SK-N-SH (cell line): Measurements from ENCODE around the gene OR5K1. TPM values are rescaled to one million over a fixed set of nuclear protein-coding genes. Genes with fewer than 3 reads are reported as not detected.

Experiments used
- CTCF ChIA-PET: fragments of 300-600, 350-600 bp; formaldehyde crosslinking; extraction: SDS; loops from one replicate; lab custom pipeline; 2021; lab: Yijun Ruan, JAX
- POLR2A ChIA-PET: fragments of 350-600 bp; sonication (Branson Sonifier 250); formaldehyde crosslinking; extraction: SDS; loops from one replicate; lab custom pipeline; 2020; ENCODE audit warnings: antibody characterized with exemption, inconsistent platforms; lab: Yijun Ruan, JAX
- DNase-seq: peaks from one replicate; pipeline ENCODE4 v3.0.0; 2012
- H2AFZ ChIP-seq: fragments of 200-600 bp; sonication (generic); 2 replicates; pipeline ENCODE4 v1.8.1; 2016; ENCODE audit warnings: antibody characterized with exemption, mild to moderate bottlenecking, low read depth
- H3F3A ChIP-seq: fragments of 200-600 bp; sonication (generic); replicated peaks from 2 replicates; pipeline ENCODE3; 2016; ENCODE audit warnings: antibody characterized with exemption, mild to moderate bottlenecking; ENCODE audit not compliant: insufficient read depth
- H3K27ac ChIP-seq, 2 experiments: fragments of 200-500 bp in 1 of 2; fragments of 200-600 bp in 1 of 2; sonication (Bioruptor generic) in 1 of 2; sonication (generic), shearing (Covaris generic) in 1 of 2; 2 replicates each; pipeline versions ENCODE4 v1.5.1 to v1.6.1; 2014 to 2016; ENCODE audit warnings: low read depth in 2 of 2, inconsistent platforms in 1 of 2, low read length in 1 of 2, mild to moderate bottlenecking in 1 of 2, mixed read lengths in 1 of 2
- H3K27me3 ChIP-seq: fragments of 200-600 bp; sonication (generic), shearing (Covaris generic); 2 replicates; pipeline ENCODE4 v1.6.1; 2016; ENCODE audit warnings: mixed run types; ENCODE audit not compliant: insufficient read depth
- H3K36me3 ChIP-seq, 2 experiments: fragments of 200-500 bp in 1 of 2; fragments of 200-600 bp in 1 of 2; sonication (Bioruptor generic) in 1 of 2; sonication (generic) in 1 of 2; replicated peaks in 1 of 2; 2 replicates each; pipeline versions ENCODE3 to v1.5.1; 2014 to 2016; ENCODE audit warnings: low read length in 1 of 2, mild to moderate bottlenecking in 1 of 2; ENCODE audit not compliant: insufficient read depth in 2 of 2, control insufficient read depth in 1 of 2
- H3K4me1 ChIP-seq, 2 experiments: fragments of 200-500 bp in 1 of 2; fragments of 200-600 bp in 1 of 2; sonication (Bioruptor generic) in 1 of 2; sonication (generic), shearing (Covaris generic) in 1 of 2; 2 replicates each; pipeline versions ENCODE4 v1.5.1 to v1.6.1; 2014 to 2016; ENCODE audit warnings: low read depth in 1 of 2, low read length in 1 of 2, mixed run types in 1 of 2; ENCODE audit not compliant: insufficient read depth in 2 of 2, control insufficient read depth in 1 of 2
- H3K4me2 ChIP-seq: fragments of 200-600 bp; sonication (generic), shearing (Covaris generic); 2 replicates; pipeline ENCODE4 v1.6.1; 2017; ENCODE audit warnings: mixed run types
- H3K4me3 ChIP-seq, 2 experiments: fragments of 200-500 bp in 1 of 2; fragments of 200-600 bp in 1 of 2; sonication (Bioruptor generic) in 1 of 2; sonication (generic), shearing (Covaris generic) in 1 of 2; 2 replicates each; pipeline versions ENCODE4 v1.5.1 to v1.8.1; 2014 to 2016; ENCODE audit warnings: low read depth in 2 of 2, inconsistent platforms in 1 of 2, low read length in 1 of 2, mild to moderate bottlenecking in 1 of 2, mixed read lengths in 1 of 2, moderate library complexity in 1 of 2
- H3K79me2 ChIP-seq: fragments of 200-600 bp; sonication (generic); 2 replicates; pipeline ENCODE4 v1.8.1; 2017; ENCODE audit warnings: mild to moderate bottlenecking; ENCODE audit not compliant: insufficient read depth
- H3K9ac ChIP-seq: fragments of 200-600 bp; sonication (generic); 2 replicates; pipeline ENCODE4 v1.6.1; 2017; ENCODE audit warnings: mixed run types
- H3K9me2 ChIP-seq: fragments of 200-600 bp; sonication (generic); 2 replicates; pipeline ENCODE4 v1.6.1; 2017; ENCODE audit warnings: mixed run types
- H3K9me3 ChIP-seq: fragments of 200-600 bp; sonication (generic); 2 replicates; pipeline ENCODE4 v1.6.1; 2017; ENCODE audit warnings: mixed run types, mild to moderate bottlenecking, moderate library complexity
- H4K20me1 ChIP-seq: fragments of 200-600 bp; sonication (generic); 2 replicates; pipeline ENCODE4 v1.6.1; 2017; ENCODE audit warnings: mild to moderate bottlenecking, mixed run types; ENCODE audit not compliant: insufficient read depth
- ELF1 ChIP-seq: IDR thresholded peaks from 2 replicates; pipeline ENCODE4 v1.4.0; 2012
- EP300 ChIP-seq, 2 experiments: IDR thresholded peaks; 2 replicates each; pipeline versions ENCODE4 v1.4.0 to v1.6.1; 2012; ENCODE audit warnings: borderline replicate concordance in 1 of 2, low read depth in 1 of 2, low read length in 1 of 2
- FOSL2 ChIP-seq: IDR thresholded peaks from 2 replicates; pipeline ENCODE4 v1.4.0; 2012; ENCODE audit warnings: low read depth, mild to moderate bottlenecking, moderate library complexity, borderline replicate concordance
- GATA2 ChIP-seq: sonication (generic); formaldehyde crosslinking; IDR thresholded peaks from 2 replicates; pipeline ENCODE4 v1.5.0; 2020; ENCODE audit warnings: mild to moderate bottlenecking, missing genetic modification reagents
- JUND ChIP-seq: IDR thresholded peaks from 2 replicates; pipeline ENCODE4 v1.4.0; 2012
- MEF2A ChIP-seq: IDR thresholded peaks from 2 replicates; pipeline ENCODE4 v1.4.0; 2012; ENCODE audit warnings: low read depth, borderline replicate concordance
- MXI1 ChIP-seq: IDR thresholded peaks from 2 replicates; pipeline ENCODE4 v1.6.1; 2012; ENCODE audit warnings: mild to moderate bottlenecking, low read depth, low read length, improper control_type of control experiment
- POLR2AphosphoS5 ChIP-seq: IDR thresholded peaks from 2 replicates; pipeline ENCODE4 v1.6.1; 2012; ENCODE audit warnings: low read depth, low read length
- RCOR1 ChIP-seq: fragments of 150-350 bp; IDR thresholded peaks from 2 replicates; pipeline ENCODE4 v1.6.1; 2017; ENCODE audit warnings: antibody characterized with exemption, low read length
- TCF12 ChIP-seq: IDR thresholded peaks from 2 replicates; pipeline ENCODE4 v1.4.0; 2012
- TEAD4 ChIP-seq: IDR thresholded peaks from 2 replicates; pipeline ENCODE4 v1.4.0; 2012; ENCODE audit warnings: mild to moderate bottlenecking, borderline replicate concordance; ENCODE audit not compliant: insufficient read depth
- WGBS: methylation state at CpG from one replicate; pipeline ENCODE4 v1.1.6; 2017; ENCODE audit warnings: low lambda C conversion rate; 5-methylcytosine and 5-hydroxymethylcytosine counted together
- polyA plus RNA-seq, 3 experiments: library from polyadenylated mRNA; depleted of rRNA; stranded (reverse); fragments of >200 nt; gene quantifications; 2 replicates each; pipeline ENCODE4 v1.2.3, GENCODE V29; 2012
- TF ChIP-seq, protein P1 (sequence below): IDR thresholded peaks from 2 replicates; pipeline ENCODE4 v1.6.1; 2012; ENCODE audit warnings: mild to moderate bottlenecking, low read depth, low read length, moderate library complexity

OR5K1 gene
- polyA plus RNA-seq, 1 of the 3 experiments (the other 2 are of a cell fraction) = not detected

DNA sequence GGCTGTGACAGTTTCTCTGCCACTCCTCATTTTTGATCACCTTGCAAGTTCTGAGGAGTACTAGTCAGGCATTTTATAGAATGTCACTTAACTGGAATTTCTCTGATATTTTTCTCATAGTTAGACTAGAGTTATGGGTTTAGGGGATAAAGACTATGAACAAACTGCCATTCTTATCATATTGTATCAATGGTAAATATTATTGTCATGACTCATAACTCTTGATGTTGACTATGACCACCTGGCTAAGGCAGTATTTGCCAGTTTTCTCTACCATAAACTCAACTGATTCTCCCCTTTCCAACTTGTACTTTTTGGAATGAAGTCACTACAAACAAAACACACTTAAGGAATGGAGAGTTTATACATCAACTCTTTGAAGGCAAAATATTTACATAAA lies 22.7 kb upstream of the OR5K1 start:
- no peak for DNase-seq
- Histone ChIP-seq H2AFZ (no peak overlapping the region), H3F3A (no peaks in the 10 kb centered on the region), H3K9me3 (no peaks in the 10 kb centered on the region), H3K79me2 (no peaks in the 10 kb centered on the region), H3K9me2 (no peaks in the 10 kb centered on the region), H3K27ac (no peak overlapping the region), H3K36me3 (no peaks in the 10 kb centered on the region), H3K4me2 (no peak overlapping the region), H3K4me1 (no peaks in the 10 kb centered on the region), H3K4me3 (no peak overlapping the region), H3K27me3 (peaks cover 4% of the 10 kb centered on the region; the same call in 1 of the 2 replicates), H3K9ac (no peak overlapping the region), H4K20me1 (no peaks in the 10 kb centered on the region)
- POLR2A ChIA-PET = no interaction called here
- TF ChIP-seq GATA2 (CRISPR knock-in tag) (no peak), TEAD4 (no peak), JUND (no peak), MEF2A (no peak), FOSL2 (no peak), MXI1 (no peak), EP300 (IDR thresholded peaks at IDR 0.05; ENCODE audit: borderline replicate concordance in 1 of 2, low read depth in 1 of 2, low read length in 1 of 2) (no peak), TCF12 (no peak), ELF1 (no peak), POLR2AphosphoS5 (no peak), RCOR1 (no peak)
- TF ChIP-seq, protein P1, sequence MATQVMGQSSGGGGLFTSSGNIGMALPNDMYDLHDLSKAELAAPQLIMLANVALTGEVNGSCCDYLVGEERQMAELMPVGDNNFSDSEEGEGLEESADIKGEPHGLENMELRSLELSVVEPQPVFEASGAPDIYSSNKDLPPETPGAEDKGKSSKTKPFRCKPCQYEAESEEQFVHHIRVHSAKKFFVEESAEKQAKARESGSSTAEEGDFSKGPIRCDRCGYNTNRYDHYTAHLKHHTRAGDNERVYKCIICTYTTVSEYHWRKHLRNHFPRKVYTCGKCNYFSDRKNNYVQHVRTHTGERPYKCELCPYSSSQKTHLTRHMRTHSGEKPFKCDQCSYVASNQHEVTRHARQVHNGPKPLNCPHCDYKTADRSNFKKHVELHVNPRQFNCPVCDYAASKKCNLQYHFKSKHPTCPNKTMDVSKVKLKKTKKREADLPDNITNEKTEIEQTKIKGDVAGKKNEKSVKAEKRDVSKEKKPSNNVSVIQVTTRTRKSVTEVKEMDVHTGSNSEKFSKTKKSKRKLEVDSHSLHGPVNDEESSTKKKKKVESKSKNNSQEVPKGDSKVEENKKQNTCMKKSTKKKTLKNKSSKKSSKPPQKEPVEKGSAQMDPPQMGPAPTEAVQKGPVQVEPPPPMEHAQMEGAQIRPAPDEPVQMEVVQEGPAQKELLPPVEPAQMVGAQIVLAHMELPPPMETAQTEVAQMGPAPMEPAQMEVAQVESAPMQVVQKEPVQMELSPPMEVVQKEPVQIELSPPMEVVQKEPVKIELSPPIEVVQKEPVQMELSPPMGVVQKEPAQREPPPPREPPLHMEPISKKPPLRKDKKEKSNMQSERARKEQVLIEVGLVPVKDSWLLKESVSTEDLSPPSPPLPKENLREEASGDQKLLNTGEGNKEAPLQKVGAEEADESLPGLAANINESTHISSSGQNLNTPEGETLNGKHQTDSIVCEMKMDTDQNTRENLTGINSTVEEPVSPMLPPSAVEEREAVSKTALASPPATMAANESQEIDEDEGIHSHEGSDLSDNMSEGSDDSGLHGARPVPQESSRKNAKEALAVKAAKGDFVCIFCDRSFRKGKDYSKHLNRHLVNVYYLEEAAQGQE = no peak
- CTCF ChIA-PET = no interaction called here

DNA sequence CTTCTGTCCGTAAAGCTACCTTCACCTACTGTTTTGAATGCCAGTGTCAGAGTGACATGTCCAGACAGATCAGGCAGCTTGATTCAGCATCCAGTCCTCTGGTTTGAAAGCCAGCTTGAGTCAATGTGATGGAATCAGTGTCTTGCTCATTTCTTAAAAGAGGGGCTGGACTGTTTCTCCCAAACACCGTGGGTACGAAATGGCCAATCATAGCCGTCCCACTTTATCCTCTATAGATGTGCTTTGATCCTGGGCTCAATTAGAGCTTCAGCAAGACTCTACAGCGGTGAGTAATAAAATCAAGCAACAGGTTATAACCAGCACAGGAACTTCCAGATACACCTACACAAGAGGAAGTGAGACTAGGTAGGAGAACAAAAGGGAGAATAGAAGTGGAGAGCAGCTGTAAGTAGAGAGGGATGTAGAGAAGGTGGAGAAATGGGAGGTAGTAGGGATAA lies 17.0 kb upstream of the OR5K1 start:
- no peak overlapping the region for H3K4me2 ChIP-seq
- CTCF ChIA-PET = interaction anchor here (0.6 kb wide), 1 partner anchor 120 kb away, joined by 3 read pairs; no protein-coding TSS in a partner anchor
- H3F3A ChIP-seq = no peaks in the 10 kb centered on the region
- POLR2A ChIA-PET = no interaction called here
- H3K9me2 ChIP-seq = no peaks in the 10 kb centered on the region
- H3K36me3 ChIP-seq = no peaks in the 10 kb centered on the region
- TF ChIP-seq, protein P1 = no peak
- TF ChIP-seq RCOR1 = no peak
- no peak for TF ChIP-seq MXI1
- TF ChIP-seq, all 33 proteins: peak for 0
- H3K27me3 ChIP-seq = peaks cover 4% of the 10 kb centered on the region
- no peak overlapping the region for H3K4me3 ChIP-seq
- no peak overlapping the region for H3K27ac ChIP-seq
- no peaks in the 10 kb centered on the region for H3K4me1 ChIP-seq
- H3K9ac ChIP-seq = no peak overlapping the region
- WGBS = 7% methylated on average over 5 of the region's 5 CpGs
- H3K9me3 ChIP-seq = no peaks in the 10 kb centered on the region
- H2AFZ ChIP-seq = no peak overlapping the region
- no peaks in the 10 kb centered on the region for H3K79me2 ChIP-seq
- H4K20me1 ChIP-seq = no peaks in the 10 kb centered on the region
- no peak for DNase-seq
